DOHH2 (cell line): ENCODE data around the gene ARHGAP22.

Experiments used
- H3F3A ChIP-seq: fragments of 200-600 bp; sonication (generic), shearing (Covaris generic); 2 replicates; pipeline ENCODE4 v1.6.0; 2016; ENCODE audit warnings: antibody characterized with exemption, mild to moderate bottlenecking; ENCODE audit not compliant: control insufficient read depth, insufficient read depth
- H3K27ac ChIP-seq: fragments of 200-600 bp; sonication (generic); 2 replicates; pipeline ENCODE4 v1.5.1; 2014; ENCODE audit warnings: low read depth, mild to moderate bottlenecking, low read length, moderate library complexity
- H3K27me3 ChIP-seq: fragments of 200-600 bp; sonication (generic); 2 replicates; pipeline ENCODE4 v1.6.1; 2014; ENCODE audit warnings: mild to moderate bottlenecking, low read length, mixed read lengths; ENCODE audit not compliant: control insufficient read depth
- H3K36me3 ChIP-seq: fragments of 200-600 bp; sonication (generic); 2 replicates; pipeline ENCODE4 v1.6.1; 2014; ENCODE audit warnings: mild to moderate bottlenecking, low read length, moderate library complexity, mixed read lengths; ENCODE audit not compliant: control insufficient read depth
- H3K4me1 ChIP-seq: fragments of 200-600 bp; sonication (generic); 2 replicates; pipeline ENCODE4 v1.6.1; 2014; ENCODE audit warnings: mild to moderate bottlenecking, low read length, mixed read lengths; ENCODE audit not compliant: control insufficient read depth
- H3K4me2 ChIP-seq: fragments of 200-600 bp; sonication (generic); 2 replicates; pipeline ENCODE4 v1.6.0; 2014; ENCODE audit warnings: mild to moderate bottlenecking, low read length, moderate library complexity
- H3K4me3 ChIP-seq: fragments of 200-600 bp; sonication (generic); 2 replicates; pipeline ENCODE4 v1.5.1; 2014; ENCODE audit warnings: mild to moderate bottlenecking, low read length, mixed read lengths
- H3K79me2 ChIP-seq: fragments of 200-600 bp; sonication (generic); 2 replicates; pipeline ENCODE4 v1.6.1; 2014; ENCODE audit warnings: mild to moderate bottlenecking, low read length, mixed read lengths; ENCODE audit not compliant: control insufficient read depth
- H3K9me2 ChIP-seq: fragments of 200-600 bp; sonication (generic); replicated peaks from 2 replicates; pipeline ENCODE4 v1.6.1; 2014; ENCODE audit warnings: mild to moderate bottlenecking, low read length, mixed read lengths; ENCODE audit not compliant: control insufficient read depth
- H3K9me3 ChIP-seq: fragments of 200-600 bp; sonication (generic); 2 replicates; pipeline ENCODE4 v1.6.1; 2014; ENCODE audit warnings: antibody characterized with exemption, low read length, mixed read lengths; ENCODE audit not compliant: control insufficient read depth, insufficient read depth
- H4K20me1 ChIP-seq: fragments of 200-600 bp; sonication (generic); 2 replicates; pipeline ENCODE4 v1.6.0; 2014; ENCODE audit warnings: low read depth, mild to moderate bottlenecking, antibody characterized with exemption, low read length, moderate library complexity; ENCODE audit not compliant: control insufficient read depth, insufficient read depth
- CTCF ChIP-seq: fragments of 200-600 bp; sonication (generic); IDR thresholded peaks from one replicate; pipeline ENCODE4 v1.5.1; 2014; ENCODE audit warnings: antibody characterized with exemption, mild to moderate bottlenecking, low read depth, low read length; ENCODE audit not compliant: poor library complexity, severe bottlenecking
- EZH2phosphoT487 ChIP-seq: fragments of 200-600 bp; sonication (generic); IDR thresholded peaks from 2 replicates; pipeline ENCODE4 v1.6.1; 2017; ENCODE audit warnings: borderline replicate concordance, mild to moderate bottlenecking, antibody characterized with exemption, low read length, moderate library complexity, mixed read lengths

The ARHGAP22 gene

GRCh38 chr10:48489099-48489498 lies 115.8 kb downstream of the ARHGAP22 start:
- Histone ChIP-seq H3K27me3 (peaks cover 31% of the 10 kb centered on the region), H3K9me2 (no peaks in the 10 kb centered on the region), H3K27ac (no peak overlapping the region), H3K79me2 (no peaks in the 10 kb centered on the region), H4K20me1 (no peaks in the 10 kb centered on the region), H3F3A (no peaks in the 10 kb centered on the region), H3K9me3 (no peaks in the 10 kb centered on the region), H3K4me3 (no peak overlapping the region), H3K4me2 (no peak overlapping the region), H3K36me3 (no peaks in the 10 kb centered on the region), H3K4me1 (no peaks in the 10 kb centered on the region)
- no peak for TF ChIP-seq CTCF
- no peak for TF ChIP-seq EZH2phosphoT487

GRCh38 chr10:48487244-48487643 lies 117.6 kb downstream of the ARHGAP22 start:
- Histone ChIP-seq H3K27me3 (peaks cover 33% of the 10 kb centered on the region), H3K4me2 (no peak overlapping the region), H3K36me3 (no peaks in the 10 kb centered on the region), H3K4me3 (no peak overlapping the region), H3K9me2 (no peaks in the 10 kb centered on the region), H3K9me3 (no peaks in the 10 kb centered on the region), H3K4me1 (no peaks in the 10 kb centered on the region), H3K27ac (no peak overlapping the region), H3K79me2 (no peaks in the 10 kb centered on the region), H4K20me1 (no peaks in the 10 kb centered on the region), H3F3A (no peaks in the 10 kb centered on the region)
- TF ChIP-seq CTCF (no peak), EZH2phosphoT487 (no peak)

- Histone ChIP-seq H3K27ac (no peak overlapping the region), H3F3A (no peaks in the 10 kb centered on the region), H3K9me3 (no peaks in the 10 kb centered on the region), H3K4me3 (no peak overlapping the region), H4K20me1 (no peaks in the 10 kb centered on the region), H3K36me3 (no peaks in the 10 kb centered on the region), H3K4me2 (no peak overlapping the region), H3K4me1 (no peaks in the 10 kb centered on the region), H3K79me2 (no peaks in the 10 kb centered on the region), H3K9me2 (no peaks in the 10 kb centered on the region), H3K27me3 (peaks cover 38% of the 10 kb centered on the region)
- TF ChIP-seq CTCF (no peak), EZH2phosphoT487 (no peak)
Observed at GRCh38 chr10:48485711-48486110, 119.2 kb downstream of the ARHGAP22 start.

GRCh38 chr10:48484911-48485310 lies 120.0 kb downstream of the ARHGAP22 start:
- H4K20me1 ChIP-seq, result no peaks in the 10 kb centered on the region
- H3K4me3 ChIP-seq, result no peak overlapping the region
- H3K4me2 ChIP-seq, result no peak overlapping the region
- H3F3A ChIP-seq, result no peaks in the 10 kb centered on the region
- H3K79me2 ChIP-seq, result no peaks in the 10 kb centered on the region
- H3K9me2 ChIP-seq, result no peaks in the 10 kb centered on the region
- no peaks in the 10 kb centered on the region for H3K4me1 ChIP-seq
- peaks cover 38% of the 10 kb centered on the region for H3K27me3 ChIP-seq
- no peaks in the 10 kb centered on the region for H3K36me3 ChIP-seq
- H3K27ac ChIP-seq, result no peak overlapping the region
- H3K9me3 ChIP-seq, result no peaks in the 10 kb centered on the region
- TF ChIP-seq CTCF (no peak), EZH2phosphoT487 (no peak)
